Fibroblast of skin of scalp (primary cell): ENCODE measurements around the gene DDX60.

Source experiments
- DNase-seq: peaks from one replicate; pipeline ENCODE4 v3.0.0-alpha.2; 2013

The DDX60 gene

DNA sequence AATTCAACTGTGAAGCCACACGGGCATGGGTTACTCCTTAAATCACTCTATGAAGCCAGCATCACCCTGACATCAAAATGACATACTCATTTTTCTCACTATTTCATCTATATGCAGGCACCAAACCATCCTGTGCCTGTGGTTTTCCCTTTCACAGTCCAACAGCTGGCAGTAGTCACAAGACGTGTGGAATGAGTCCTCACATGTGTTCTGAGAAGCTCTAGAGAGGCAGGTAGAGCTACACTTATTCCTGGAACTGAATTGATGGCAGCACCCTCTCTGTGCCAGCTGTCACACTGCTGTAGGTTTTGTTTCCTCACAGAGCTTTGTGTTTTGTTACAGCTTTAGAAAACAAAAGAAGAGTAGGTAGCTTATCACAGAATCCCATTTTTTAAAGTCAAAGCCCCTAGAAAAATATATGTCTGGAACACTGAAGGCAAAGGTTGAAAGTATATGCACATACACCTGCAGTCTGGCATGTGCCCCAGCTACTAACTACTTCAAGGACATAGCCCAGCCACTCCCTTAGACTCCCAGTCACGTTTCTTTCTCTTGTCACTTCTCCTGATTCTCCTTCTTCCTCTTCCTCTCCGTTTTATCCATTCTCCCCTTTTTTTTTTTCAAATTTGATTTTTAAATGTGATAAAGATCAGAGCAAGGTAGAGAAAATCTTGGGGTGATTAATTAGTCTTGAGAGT lies 119.1 kb downstream of the DDX60 start:
- DNase-seq: no peak

GRCh38 chr4:168197926-168198325 lies 120.6 kb downstream of the DDX60 start:
- peak; percentile 50 for DNase-seq

GRCh38 chr4:168188754-168189153 lies 129.8 kb downstream of the DDX60 start:
- DNase-seq: no peak

GRCh38 chr4:168183717-168184571 lies 134.6 kb downstream of the DDX60 start:
- peak; percentile 54 for DNase-seq

DNA sequence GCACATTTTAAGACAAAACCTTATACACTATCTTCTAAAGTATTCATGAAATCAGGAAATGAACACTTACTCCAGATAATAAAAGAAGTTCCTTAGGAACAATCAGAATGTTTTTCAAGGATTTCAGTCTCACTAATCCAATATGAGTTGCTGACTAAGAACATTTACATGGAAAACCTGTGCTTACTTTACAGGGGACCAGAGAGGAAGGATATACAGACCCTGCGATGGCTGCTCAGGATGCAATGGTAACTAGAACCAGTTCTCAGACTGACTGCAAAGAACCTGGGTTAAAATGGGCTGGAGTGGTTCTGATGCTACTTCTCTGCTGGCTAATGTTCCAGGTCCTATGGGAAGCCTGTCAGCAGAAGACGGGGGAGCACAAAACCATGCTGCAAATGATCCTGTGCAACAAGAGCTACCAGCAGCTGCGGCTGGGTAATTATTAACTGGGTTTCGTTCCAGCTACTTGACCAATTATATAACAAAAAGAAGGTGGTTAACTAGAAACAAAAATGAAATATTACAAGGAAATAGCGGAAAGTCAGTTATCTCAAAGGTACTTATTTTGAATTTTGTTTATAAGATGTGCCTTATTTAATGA lies 140.9 kb downstream of the DDX60 start:
- no peak for DNase-seq

DNA sequence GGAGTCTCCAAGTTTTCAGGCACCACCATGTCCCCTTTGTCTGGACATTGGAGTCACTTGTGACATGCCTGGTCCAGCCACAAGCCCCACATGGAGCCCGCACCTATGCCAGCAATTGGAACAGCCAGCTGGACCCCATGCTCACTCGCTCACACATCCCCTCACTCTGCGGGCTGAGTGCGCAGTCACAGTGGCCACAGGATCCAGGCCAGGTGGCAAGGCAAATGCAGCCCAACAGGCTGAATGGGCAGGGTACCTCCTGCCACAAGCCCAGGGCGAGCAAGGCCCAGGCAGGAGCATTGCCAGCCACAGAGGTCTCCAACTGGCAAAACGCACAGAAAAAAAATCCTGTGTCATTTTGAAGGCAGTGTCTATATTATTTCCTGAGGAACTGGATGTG lies 144.2 kb downstream of the DDX60 start:
- no peak for DNase-seq

- DNase-seq: no peak
Measured at GRCh38 chr4:168167714-168168284, 150.8 kb downstream of the DDX60 start.
